H4 (cell line): ENCODE measurements around the gene SLC25A26. TPM values are rescaled to one million over a fixed set of nuclear protein-coding genes. Genes with fewer than 3 reads are reported as not detected.

Experiments used
- total RNA-seq: library from RNA; depleted of rRNA; stranded (reverse); fragments of >200 nt; shearing (Covaris generic); gene quantifications from 2 replicates; pipeline ENCODE4 v1.2.3, GENCODE V29; 2014; rRNA removed

SLC25A26 gene
- total RNA-seq, 1 experiment from 2014 or later: 24.4 TPM

Other genes with a start within 250 kb of the SLC25A26 start
- 0.93 and 1.4 TPM in 2 replicates for gene MAGI1, start 182.1 kb upstream of the SLC25A26 start, total RNA-seq